Stimulated activated CD8-positive, alpha-beta memory T cell treated with anti-CD3 and anti-CD28 coated beads, Interleukin-12 subunit alpha, Interleukin-12 subunit beta, amount 100 ng/mL, for 1 hour (primary cell): ENCODE measurements around the gene FOXN3.

Experiments used
- DNase-seq: peaks from one replicate; pipeline ENCODE4 v3.0.0-alpha.2; 2020; ENCODE audit warnings: low read depth

FOXN3 gene

DNA sequence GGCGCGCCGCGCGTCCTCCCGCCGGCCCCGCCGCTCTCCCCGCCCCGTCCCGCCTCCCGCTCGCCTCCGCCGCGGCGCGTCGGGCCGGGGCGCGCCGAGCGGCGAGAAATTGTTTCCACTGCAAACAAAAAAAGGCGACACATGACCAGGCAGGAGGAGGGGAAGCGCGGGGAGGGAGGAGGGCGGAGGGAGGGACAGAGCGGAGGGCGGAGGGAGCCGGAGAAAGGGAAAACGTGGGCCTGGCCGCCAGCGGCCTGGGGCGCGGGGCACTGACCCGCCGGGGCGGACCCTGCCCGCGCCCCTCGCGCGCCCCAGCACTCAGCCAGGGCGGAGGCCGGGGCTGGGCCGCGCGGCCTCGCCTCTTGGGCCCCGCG is at the start of gene FOXN3:
TSS of gene FOXN3 (minus strand) at position 143 of the 374 bp plus-strand sequence. CDS start 4,757 bp downstream, outside the sequence.
- DNase-seq: peak; percentile 81

DNA sequence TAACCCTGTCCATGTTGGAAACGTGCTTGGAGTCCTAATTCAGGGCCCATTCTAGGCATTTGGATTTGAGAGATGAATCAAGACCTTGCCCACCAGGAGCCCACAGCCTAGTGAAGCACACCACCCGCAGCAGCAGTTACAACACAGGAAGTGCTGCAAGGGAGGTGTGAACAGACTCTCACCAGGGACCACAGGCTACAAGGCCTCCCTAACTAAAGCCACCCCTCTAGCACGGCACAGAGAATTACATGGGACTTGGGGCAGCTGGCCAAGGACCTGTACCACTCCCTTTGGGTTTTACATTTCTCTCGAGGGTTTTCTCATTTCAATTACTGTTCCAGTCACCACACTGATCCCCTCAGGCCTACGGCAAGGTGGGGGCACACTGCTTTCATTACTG is 49.5 kb upstream of the FOXN3 start:
- peak; percentile 28 for DNase-seq

DNA sequence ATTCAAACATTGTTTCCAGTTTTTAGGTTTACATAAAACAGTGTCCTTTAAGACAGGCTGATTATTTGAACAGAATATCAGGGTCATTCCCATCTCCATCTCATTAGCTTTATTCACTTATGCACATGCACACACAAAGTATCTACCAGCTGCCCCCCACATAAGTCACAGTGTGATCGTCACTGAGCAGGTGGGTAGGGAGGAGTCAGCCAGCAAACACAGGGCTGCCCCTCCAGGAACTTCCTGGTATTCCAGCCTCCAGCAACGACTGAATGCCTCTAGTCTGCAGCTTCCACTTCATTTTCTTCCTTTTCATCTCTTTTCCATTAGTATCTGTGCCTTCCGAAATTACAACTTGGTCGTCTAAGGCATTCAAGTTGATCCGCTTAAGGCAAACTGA is 48.8 kb upstream of the FOXN3 start:
- DNase-seq: no peak

DNA sequence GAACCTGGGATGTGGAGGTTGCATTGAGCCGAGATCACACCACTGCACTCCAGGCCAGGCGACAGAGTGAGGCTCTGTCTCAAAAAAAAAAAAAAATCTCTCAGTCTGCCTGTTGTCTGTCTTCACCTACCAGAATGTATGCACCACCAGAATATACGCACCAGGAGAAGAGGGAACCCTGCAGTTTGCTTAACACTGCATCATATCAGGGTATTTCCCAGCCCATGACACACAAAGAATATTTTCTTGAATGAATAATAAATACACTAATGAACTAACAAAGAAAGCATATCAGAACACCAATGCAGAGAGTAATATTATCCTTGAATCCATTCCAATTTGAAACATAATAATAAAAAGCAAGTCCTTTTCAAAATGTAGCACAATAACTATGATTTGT is 44.2 kb upstream of the FOXN3 start:
- DNase-seq: no peak

DNA sequence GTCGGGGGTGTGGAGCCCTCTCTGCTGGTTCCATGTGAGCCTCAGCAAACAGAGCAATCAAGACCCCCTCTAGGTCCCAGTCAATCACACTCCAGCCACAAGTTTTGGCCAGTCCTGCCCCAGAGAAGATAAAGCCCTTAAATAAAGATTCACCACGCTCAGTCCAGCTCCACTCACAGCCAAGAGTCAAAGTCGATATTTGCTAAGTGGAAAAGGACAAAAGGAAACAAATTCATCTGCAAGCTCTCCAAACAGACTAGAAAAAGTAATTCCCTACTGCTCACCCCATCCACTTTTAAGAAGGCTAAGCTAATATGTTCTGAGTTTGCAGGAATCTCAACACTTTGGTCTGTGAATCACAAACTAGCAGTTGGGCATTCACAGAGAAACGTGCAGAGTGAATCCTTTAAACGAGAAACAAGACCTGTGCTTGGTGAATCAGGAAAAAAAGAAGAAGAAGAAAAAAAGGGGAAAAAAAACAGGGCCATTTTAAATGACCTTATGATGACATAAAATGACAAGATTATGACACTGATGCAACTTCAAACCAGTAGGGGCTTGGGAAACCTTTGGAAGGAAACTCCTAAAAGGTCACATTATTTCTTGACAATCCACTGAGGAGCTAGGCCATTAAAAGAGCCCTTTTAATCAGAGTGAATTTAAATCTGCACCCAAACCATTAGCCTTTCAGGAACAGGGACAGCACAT is 41.8 kb upstream of the FOXN3 start:
- DNase-seq: no peak

DNA sequence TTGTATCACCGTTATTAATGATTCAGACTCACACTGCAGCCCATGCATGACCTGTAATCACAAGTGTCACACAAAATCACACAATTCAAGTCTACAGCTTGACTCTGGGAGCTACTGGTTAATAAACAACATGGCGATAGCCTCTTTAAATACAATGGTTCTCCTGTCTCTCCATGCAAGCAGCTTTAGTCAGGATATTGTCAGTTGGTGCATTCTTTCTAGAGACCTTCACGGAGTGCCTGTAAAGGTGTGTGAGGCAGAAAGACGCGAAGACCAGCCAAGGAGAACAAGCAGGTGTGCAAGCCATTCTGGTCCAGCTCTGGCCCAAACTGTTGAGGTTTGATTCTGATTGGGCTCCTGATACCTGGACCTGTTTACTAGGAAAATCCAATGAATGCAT is 40.0 kb upstream of the FOXN3 start:
- no peak for DNase-seq

DNA sequence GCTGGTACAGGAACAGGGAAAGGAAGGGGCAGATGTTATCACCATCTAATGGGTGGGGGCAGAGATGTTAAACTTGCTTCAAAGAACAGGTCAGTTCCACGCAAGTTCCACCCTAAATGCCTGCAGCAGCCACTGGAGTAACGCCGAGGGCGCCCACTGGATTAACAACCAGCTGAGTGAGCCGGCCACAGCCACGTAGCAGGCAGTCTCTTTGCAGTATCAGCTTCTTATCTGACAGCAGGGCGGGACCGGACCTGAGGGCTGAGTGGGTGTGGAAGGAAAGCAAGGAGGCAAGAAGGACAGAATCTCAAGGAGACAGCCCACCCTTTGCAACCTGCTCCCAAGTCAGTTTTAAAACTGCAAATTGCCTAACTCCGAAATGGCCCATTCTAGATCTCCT is 38.4 kb upstream of the FOXN3 start:
- DNase-seq: no peak

DNA sequence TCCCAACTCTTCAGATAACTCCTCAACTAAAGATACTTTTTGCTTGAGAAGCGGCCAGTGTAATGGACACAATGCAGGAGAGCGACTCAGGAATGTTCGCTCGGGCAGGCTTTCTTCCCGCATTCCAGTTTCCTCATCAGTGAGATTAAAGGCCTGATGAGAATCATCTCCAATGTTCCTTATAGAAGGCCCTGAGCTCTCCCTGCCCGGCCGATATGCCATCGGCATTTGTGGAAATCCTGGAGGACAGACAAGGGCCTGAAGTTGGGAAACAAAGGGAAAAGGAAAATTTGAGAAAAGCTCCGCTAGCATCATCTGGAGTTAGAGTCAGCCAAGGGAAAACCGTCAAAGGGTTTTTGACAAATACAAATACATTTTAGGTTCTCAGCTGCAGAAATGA is 38.0 kb upstream of the FOXN3 start:
- DNase-seq: no peak

GRCh38 chr14:89452281-89452680 is 35.2 kb upstream of the FOXN3 start:
- DNase-seq: no peak

- DNase-seq: no peak
These were observed 34.2 kb upstream of the FOXN3 start for GRCh38 chr14:89451229-89451628.

DNA sequence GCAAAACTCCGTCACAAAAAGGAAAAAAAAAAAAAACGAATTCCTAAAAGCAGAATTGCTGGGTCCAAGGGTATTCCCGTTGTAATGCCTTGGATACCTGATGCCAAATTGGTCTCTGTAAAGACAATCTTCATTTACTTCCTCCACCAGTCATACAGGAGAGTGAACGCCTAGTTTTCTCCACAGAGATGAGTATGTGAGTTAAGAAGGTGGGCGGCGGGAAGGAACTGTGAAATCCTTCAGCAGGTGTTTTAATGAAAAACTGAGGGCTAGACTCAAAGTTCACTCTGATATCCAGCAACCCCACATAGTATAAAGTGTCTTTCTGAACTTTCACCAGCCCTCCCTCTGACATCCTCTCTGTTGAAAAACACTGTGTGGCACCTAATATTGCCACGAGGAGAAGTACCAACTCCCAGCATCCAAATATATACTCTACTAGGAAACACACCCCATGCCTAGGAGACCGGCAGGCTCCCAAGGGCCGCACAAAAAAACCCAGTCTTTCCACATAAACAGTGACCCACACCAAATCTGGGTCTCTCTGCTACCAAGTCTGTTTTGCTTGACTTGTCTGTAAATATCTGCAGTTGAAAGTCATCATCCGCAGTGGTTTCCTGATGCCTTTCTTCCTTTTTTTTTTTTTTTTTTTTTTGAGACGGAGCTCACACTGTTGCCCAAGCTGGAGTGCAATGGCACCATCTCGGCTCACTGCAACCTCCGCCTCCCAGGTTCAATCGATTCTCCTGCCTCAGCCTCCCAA is 30.3 kb upstream of the FOXN3 start:
- no peak for DNase-seq

- DNase-seq: no peak
These were observed 28.4 kb upstream of the FOXN3 start for GRCh38 chr14:89445273-89445973.

- no peak for DNase-seq
These were observed 27.6 kb upstream of the FOXN3 start for GRCh38 chr14:89444516-89445125.

- DNase-seq: no peak
These were observed 27.0 kb upstream of the FOXN3 start for GRCh38 chr14:89444044-89444443.

- DNase-seq: no peak
These were observed 26.1 kb upstream of the FOXN3 start for GRCh38 chr14:89443042-89443629.

DNA sequence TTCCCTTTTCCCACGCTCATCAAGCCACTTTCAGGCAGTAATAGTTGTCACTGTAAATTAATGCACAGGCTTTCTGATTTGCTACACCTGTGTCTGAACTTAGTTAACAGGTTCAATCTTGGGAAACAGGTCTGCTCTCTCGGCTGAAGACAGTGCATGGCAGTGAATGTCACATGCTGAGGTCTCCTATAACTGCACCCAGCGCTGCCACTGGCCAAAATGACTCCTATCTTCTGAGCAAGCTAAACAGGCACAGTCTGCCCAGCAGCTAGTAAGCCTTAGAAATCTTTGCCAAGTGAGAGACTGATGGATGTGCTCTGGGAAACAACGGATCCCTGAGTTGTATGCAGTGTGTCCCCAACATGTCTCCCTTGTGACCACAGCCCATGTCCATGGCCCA is 25.2 kb upstream of the FOXN3 start:
- DNase-seq: no peak

DNA sequence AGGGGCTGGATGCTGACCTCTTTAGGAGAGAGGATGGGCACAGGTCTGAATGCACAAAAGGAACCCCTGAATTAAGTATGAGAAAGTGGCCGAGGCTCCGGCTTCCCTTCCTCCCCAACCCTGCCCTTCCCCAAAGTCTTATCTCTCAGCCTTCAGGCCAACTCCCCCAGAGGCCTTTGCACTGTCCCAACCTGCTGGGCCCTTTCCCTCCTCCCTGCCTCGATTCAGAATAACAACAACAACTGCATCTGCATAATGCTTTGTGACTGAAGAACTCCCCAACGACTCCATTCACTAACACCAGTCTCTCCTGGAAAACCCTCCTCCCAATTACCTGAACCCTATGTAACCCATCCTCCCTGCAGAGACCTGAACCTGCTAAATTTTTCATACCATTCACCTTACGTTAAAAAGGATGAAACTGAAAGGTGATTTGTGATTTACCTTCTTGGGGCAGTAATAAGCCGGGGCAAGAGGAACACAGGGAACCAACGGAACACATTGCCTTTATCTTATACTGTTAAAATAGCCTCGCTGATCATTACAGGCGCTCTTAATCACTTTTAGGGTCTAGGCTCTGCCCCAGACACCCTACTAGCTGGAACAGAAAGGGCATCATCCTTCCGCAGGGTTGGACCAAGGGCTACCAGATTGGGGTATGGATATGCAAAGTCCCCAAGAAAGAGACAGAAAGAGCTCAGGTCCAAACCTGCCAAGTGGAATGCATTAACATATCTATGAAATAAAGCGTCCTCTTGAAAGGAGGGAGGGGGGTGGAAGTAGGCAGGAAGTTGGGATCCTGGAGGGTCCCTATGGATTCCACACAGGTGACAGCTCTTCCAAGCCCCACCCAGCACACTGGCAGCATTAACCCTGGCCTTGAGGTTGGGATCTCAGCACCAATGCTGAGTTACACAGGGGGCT is 24.2 kb upstream of the FOXN3 start:
- DNase-seq: no peak

DNA sequence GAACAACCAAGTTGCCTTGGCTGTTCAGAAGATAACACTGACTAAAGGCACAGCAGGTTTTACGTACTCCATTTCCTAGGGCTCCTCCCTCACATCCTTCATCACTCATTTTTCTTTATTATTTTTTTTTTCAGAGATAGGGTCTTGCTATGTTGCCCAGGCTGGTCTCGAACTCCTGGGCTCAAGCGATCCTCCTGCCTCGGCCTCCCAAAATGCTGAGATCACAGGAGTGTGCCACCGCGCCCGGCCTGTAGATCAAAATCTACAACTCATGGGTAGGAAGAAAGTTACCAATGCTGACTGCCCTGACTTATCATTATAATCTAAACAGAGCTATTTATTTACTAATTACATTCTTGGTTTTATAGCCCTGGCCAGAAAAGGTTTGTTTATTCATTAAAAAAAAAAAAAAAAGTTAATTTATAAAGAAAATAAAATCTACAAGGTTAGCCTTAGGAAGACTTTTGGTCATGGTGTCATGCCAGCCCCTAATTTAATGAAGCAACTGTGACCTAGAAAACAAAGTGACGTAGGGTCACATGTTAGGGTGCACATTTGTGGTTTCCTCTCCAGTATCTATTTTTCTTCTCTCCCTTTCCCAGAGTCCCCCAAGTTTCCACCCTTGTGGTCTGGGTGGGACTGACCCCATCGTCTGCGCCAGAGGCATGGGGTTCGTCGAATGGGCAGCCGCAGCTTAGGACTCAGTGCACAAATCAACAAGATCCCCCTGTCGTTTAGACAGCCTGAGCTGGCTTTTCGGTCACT is 19.0 kb upstream of the FOXN3 start:
- DNase-seq: no peak

- DNase-seq: no peak
These were observed 18.5 kb upstream of the FOXN3 start for GRCh38 chr14:89435492-89435891.

- no peak for DNase-seq
These were observed 15.2 kb upstream of the FOXN3 start for GRCh38 chr14:89432226-89432625.
